Immature natural killer cell (primary cell): ENCODE data around the gene PCK1. TPM values are rescaled to one million over a fixed set of nuclear protein-coding genes. Genes with fewer than 3 reads are reported as not detected.

ENCODE experiments used
- DNase-seq, 3 donors: peaks; one replicate each; pipeline ENCODE4 v3.0.0; 2022; ENCODE audit warnings: mixed read lengths in 1 of 3
- H3K27ac Mint-ChIP-seq, 6 donors: one replicate each; pipeline ENCODE4 v1.8.0; 2020; ENCODE audit warnings: mixed read lengths in 6 of 6, mild to moderate bottlenecking in 5 of 6, inconsistent platforms in 4 of 6, moderate library complexity in 3 of 6
- H3K27me3 Mint-ChIP-seq, 3 donors: one replicate each; pipeline ENCODE4 v1.8.0; 2020 to 2021; ENCODE audit warnings: low read depth in 3 of 3, mild to moderate bottlenecking in 3 of 3, mixed read lengths in 3 of 3, moderate library complexity in 3 of 3, inconsistent platforms in 1 of 3
- H3K36me3 Mint-ChIP-seq, 3 donors: one replicate each; pipeline ENCODE4 v1.8.0; 2020; ENCODE audit warnings: mixed read lengths in 3 of 3, inconsistent platforms in 2 of 3, mild to moderate bottlenecking in 2 of 3
- H3K4me1 Mint-ChIP-seq, 2 donors: one replicate each; pipeline ENCODE4 v1.8.0; 2020; ENCODE audit warnings: inconsistent platforms in 2 of 2, mild to moderate bottlenecking in 2 of 2, mixed read lengths in 2 of 2, moderate library complexity in 1 of 2
- H3K4me3 Mint-ChIP-seq, 5 donors: one replicate each; pipeline ENCODE4 v1.8.0; 2020; ENCODE audit warnings: mild to moderate bottlenecking in 5 of 5, mixed read lengths in 5 of 5, inconsistent platforms in 3 of 5, moderate library complexity in 3 of 5
- H3K9me3 Mint-ChIP-seq, 6 donors: one replicate each; pipeline ENCODE4 v1.8.0; 2020; ENCODE audit warnings: mild to moderate bottlenecking in 6 of 6, mixed read lengths in 6 of 6, inconsistent platforms in 4 of 6, moderate library complexity in 3 of 6
- polyA plus RNA-seq, 3 donors: library from polyadenylated mRNA; unstranded; fragments of 300-500 nt; fragmentation: Illumina TruSeq; gene quantifications; one replicate each; pipeline ENCODE4 v1.2.3, GENCODE V29; 2021

PCK1 gene
- polyA plus RNA-seq, 3 donors from 2014 or later, result not detected

DNA sequence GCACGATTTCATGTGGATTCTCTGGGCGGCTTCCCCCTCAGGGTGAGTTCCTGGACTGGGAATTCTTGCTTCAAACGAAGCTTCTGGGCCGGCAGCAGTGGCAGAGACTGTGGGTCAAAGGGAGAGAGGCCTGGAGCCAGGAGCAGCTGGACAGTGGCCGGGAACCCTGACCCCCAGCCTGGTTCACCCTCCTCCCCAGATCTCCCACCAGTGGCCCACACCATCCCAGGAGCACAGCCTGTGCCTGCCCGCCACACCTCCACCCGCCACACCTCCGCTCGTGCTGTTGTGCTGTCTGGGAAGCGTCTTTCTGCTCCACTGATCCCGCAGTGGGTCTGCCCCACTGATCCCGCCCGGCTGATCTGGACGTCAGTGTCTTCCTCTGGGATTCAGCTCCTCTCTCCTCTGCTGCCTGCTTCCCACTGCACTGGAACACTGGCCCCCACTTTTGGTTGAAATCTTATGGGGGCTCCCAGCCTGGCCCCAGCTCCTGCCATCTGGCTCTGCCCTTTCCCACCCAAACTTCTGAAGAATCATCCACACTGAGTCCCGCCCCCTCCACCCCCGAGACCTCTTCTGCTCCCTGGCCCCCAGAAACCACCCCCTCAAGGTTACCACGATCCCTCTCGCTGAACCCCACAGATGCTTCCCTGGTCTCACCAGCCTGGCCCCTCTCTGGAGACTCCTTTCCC is 49.5 kb downstream of the PCK1 start:
- H3K27ac Mint-ChIP-seq, result peak overlapping the region in 2 of 6 donors; percentile 21 to 40
- H3K4me3 Mint-ChIP-seq, result no peak overlapping the region
- H3K9me3 Mint-ChIP-seq, result no peaks in the 10 kb centered on the region
- no peak for DNase-seq
- peaks cover 18 to 25% of the 10 kb centered on the region in 2 donors for H3K4me1 Mint-ChIP-seq
- H3K36me3 Mint-ChIP-seq, result peaks cover 29 to 67% (median 53%) of the 10 kb centered on the region in 3 donors
- peaks cover 0 to 10% (median 0%) of the 10 kb centered on the region in 3 donors for H3K27me3 Mint-ChIP-seq

DNA sequence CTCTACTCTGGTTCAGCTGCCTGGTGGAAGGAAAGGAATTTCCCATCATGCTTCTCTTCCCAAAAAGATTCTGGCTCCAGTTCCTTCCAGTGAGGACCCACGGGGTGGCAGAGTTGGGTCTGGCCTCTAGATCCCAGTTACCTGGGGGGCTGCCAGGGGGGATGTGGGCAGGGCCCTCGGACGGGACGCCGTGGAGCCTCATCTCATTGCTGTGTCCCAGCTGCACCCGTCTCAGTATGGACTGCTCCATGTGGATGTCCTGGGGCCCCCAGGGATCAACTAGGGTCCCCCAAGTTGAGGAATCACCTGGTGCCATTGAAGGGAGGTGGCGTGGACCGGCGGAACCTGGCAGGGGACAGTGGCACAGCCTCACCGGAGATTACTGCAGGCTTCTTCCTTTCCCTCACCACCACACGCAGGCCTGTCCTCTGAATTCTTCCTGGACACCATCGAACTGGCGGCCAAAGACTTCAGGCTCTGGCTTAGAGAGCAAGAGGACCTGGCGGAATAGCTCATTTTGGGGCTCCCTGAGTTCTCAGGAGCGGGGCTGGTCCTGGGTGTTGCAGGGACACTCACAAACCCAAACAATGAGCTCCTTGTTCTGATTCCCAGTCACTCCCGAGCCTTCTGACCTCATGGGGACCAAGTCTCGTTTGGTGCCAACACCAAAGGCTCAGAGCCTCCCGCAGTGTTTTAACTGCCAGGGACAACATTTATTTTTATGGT is 50.8 kb downstream of the PCK1 start:
- H3K4me3 Mint-ChIP-seq, result no peak overlapping the region
- H3K9me3 Mint-ChIP-seq, result no peaks in the 10 kb centered on the region
- H3K36me3 Mint-ChIP-seq, result peaks cover 29 to 64% (median 54%) of the 10 kb centered on the region in 3 donors
- peaks cover 12% of the 10 kb centered on the region in 2 donors for H3K4me1 Mint-ChIP-seq
- DNase-seq, result no peak
- H3K27me3 Mint-ChIP-seq, result peaks cover 0 to 3% (median 0%) of the 10 kb centered on the region in 3 donors
- H3K27ac Mint-ChIP-seq, result no peak overlapping the region

GRCh38 chr20:57612436-57612835 is 51.5 kb downstream of the PCK1 start:
- no peak overlapping the region for H3K27ac Mint-ChIP-seq
- H3K4me3 Mint-ChIP-seq, result no peak overlapping the region
- peaks cover 9 to 18% of the 10 kb centered on the region in 2 donors for H3K4me1 Mint-ChIP-seq
- H3K36me3 Mint-ChIP-seq, result peaks cover 28 to 58% (median 48%) of the 10 kb centered on the region in 3 donors
- H3K9me3 Mint-ChIP-seq, result no peaks in the 10 kb centered on the region
- H3K27me3 Mint-ChIP-seq, result peaks cover 0 to 6% (median 2%) of the 10 kb centered on the region in 3 donors
- no peak for DNase-seq

- Mint-ChIP-seq H3K27me3 (peaks cover 0 to 8% (median 3%) of the 10 kb centered on the region in 3 donors), H3K9me3 (no peaks in the 10 kb centered on the region), H3K36me3 (peaks cover 24 to 54% (median 44%) of the 10 kb centered on the region in 3 donors), H3K27ac (no peak overlapping the region), H3K4me1 (peaks cover 9 to 23% of the 10 kb centered on the region in 2 donors), H3K4me3 (no peak overlapping the region)
- DNase-seq, result no peak
Observed at GRCh38 chr20:57612916-57613315, 52.0 kb downstream of the PCK1 start.

DNA sequence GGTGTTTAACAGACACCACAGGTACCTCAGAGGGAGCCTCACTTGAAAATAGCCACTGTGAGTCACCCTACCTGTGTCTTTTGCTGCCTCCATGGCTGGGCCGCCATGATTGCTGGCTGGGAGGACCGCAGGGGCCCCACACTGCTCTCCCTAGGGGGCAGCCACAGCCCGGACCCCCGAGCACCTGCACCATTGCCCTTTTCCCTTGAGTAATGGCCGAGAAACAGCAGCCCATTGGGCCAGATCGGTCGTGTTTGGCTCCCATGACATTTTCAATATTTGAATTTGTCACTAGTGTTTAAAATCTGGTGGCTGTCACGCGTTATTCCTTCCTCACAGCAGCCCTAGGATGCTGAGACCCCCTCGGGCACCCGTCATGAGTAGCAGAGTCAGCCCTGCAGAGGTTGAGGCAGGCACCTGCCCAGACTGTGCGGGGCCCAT is 52.6 kb downstream of the PCK1 start:
- peaks cover 23 to 52% (median 38%) of the 10 kb centered on the region in 3 donors for H3K36me3 Mint-ChIP-seq
- peaks cover 15 to 29% of the 10 kb centered on the region in 2 donors for H3K4me1 Mint-ChIP-seq
- no peak for DNase-seq
- no peak overlapping the region for H3K4me3 Mint-ChIP-seq
- H3K27me3 Mint-ChIP-seq, result peaks cover 0 to 11% (median 4%) of the 10 kb centered on the region in 3 donors
- no peaks in the 10 kb centered on the region for H3K9me3 Mint-ChIP-seq
- no peak overlapping the region for H3K27ac Mint-ChIP-seq

DNA sequence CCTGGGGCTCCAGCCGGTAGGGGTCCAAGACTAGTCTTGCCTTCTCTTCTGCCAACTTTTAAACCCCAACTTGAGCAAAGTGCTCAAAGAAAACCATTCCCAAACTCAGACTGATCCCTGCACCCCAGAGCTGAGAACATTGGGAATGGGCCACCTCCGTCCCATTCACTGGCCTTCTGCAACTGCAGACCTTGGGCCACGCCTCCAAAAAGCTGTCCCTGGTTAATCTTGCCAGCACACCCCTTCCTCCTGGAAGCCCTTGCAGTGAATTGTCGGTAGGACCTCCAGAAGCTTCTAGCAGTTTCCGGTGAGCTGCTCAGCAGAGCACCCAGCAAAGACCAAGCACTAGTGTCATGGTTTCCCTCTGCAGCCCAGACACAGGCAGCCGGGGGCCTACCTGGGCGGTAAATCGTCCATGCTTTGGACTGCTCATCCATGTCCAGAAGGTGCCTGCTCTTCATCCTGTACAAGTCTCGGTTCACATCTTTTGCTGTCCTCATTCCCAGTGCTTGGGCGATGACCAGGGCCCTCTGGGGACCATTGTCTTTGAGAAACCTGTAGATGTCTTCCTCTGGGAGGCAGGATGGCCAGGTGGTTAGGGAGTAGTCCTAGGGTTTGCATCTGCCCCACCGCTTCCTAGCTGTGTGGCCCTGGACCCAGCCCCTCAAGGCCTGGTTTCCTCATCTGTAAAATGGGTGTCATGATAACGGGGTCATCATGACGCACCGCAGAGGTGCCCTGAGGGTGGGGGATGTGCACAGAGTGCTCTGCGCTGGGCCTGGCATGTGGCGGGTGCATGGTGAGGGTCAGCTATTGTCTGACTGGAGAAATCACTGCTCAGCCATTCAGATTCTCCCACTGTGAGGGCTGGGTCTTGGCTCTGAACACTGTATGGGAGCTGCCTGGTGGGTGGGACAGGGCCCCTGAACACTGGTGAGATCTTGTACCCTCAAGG is 53.9 kb downstream of the PCK1 start:
- Mint-ChIP-seq H3K27me3 (peaks cover 9 to 22% (median 10%) of the 10 kb centered on the region in 3 donors), H3K27ac (no peak overlapping the region), H3K36me3 (peaks cover 18 to 42% (median 35%) of the 10 kb centered on the region in 3 donors), H3K4me1 (peaks cover 26 to 38% of the 10 kb centered on the region in 2 donors), H3K4me3 (no peak overlapping the region), H3K9me3 (peaks cover 0 to 1% (median 0%) of the 10 kb centered on the region in 6 donors)
- no peak for DNase-seq

GRCh38 chr20:57615445-57615811 is 54.5 kb downstream of the PCK1 start:
- DNase-seq, result no peak
- H3K9me3 Mint-ChIP-seq, result peaks cover 0 to 1% (median 0%) of the 10 kb centered on the region in 6 donors
- peaks cover 16 to 35% (median 30%) of the 10 kb centered on the region in 3 donors for H3K36me3 Mint-ChIP-seq
- no peak overlapping the region for H3K4me3 Mint-ChIP-seq
- peak overlapping the region in 1 of 6 donors; percentile 7 for H3K27ac Mint-ChIP-seq
- peaks cover 10 to 29% (median 15%) of the 10 kb centered on the region in 3 donors for H3K27me3 Mint-ChIP-seq
- H3K4me1 Mint-ChIP-seq, result peaks cover 33 to 45% of the 10 kb centered on the region in 2 donors

- Mint-ChIP-seq H3K27ac (peak overlapping the region in 5 of 6 donors; percentile 61 to 100 (median 98)), H3K4me3 (peak overlapping the region in 1 of 5 donors; percentile 18), H3K27me3 (peaks cover 12 to 37% (median 20%) of the 10 kb centered on the region in 3 donors), H3K36me3 (peaks cover 13 to 26% (median 22%) of the 10 kb centered on the region in 3 donors), H3K4me1 (peaks cover 42 to 53% of the 10 kb centered on the region in 2 donors), H3K9me3 (peaks cover 0 to 1% (median 0%) of the 10 kb centered on the region in 6 donors)
- no peak for DNase-seq
Observed at GRCh38 chr20:57616143-57616951, 55.4 kb downstream of the PCK1 start.

DNA sequence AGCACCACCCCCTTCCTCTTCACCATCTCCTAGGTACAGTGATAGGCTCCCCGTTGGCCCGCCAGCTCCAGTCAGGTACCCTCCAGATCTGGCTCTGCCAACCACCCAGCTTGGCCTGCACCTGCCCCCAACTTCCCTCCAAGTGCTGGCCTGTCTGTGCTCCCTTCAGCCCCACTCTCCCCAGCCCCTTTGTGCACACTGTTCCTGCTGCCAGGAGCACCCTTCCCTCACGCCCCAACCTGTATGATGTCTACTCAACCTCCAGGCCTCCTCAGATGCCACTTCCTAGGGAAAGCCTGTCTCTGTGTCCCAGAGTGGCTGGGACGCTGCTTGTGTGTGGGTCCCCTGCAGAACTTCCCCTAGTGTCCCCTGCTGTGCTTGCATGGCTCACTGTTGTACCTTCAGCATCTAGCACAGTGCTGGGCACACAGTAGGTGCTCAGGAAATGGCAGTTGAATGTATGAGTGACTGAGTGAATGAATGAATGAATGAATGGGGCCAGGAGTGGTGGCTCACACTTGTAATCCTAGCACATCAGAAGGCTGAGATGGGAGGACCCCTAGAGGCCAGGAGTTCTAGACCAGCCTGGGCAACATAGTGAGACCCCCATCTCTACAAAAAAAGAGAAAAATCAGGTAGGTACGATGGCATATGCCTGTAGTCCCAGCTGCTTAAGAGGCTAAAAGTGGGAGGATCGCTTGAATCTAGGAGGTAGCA is 56.3 kb downstream of the PCK1 start:
- Mint-ChIP-seq H3K27me3 (peaks cover 12 to 37% (median 20%) of the 10 kb centered on the region in 3 donors), H3K9me3 (peaks cover 0 to 1% (median 0%) of the 10 kb centered on the region in 6 donors), H3K4me1 (peaks cover 47 to 58% of the 10 kb centered on the region in 2 donors), H3K4me3 (peak overlapping the region; percentile 38 to 94 (median 54)), H3K27ac (peak overlapping the region; percentile 95 to 100 (median 98)), H3K36me3 (peaks cover 13 to 25% (median 22%) of the 10 kb centered on the region in 3 donors)
- DNase-seq, result no peak
